HepG2 (cell line): ENCODE measurements around the gene KLHL21. TPM values are rescaled to one million over a fixed set of nuclear protein-coding genes. Genes with fewer than 3 reads are reported as not detected.

ENCODE experiments used
- BCLAF1 ChIP-seq: fragments of 450-650 bp; IDR thresholded peaks from 2 replicates; pipeline ENCODE4 v1.6.1; 2017; ENCODE audit warnings: mild to moderate bottlenecking
- HDAC1 ChIP-seq: sonication (generic); formaldehyde crosslinking; IDR thresholded peaks from 2 replicates; pipeline ENCODE4 v1.5.1; 2020; ENCODE audit warnings: mild to moderate bottlenecking, missing genetic modification reagents
- KLF11 ChIP-seq: IDR thresholded peaks from 2 replicates; pipeline ENCODE4 v1.6.1; 2016; ENCODE audit warnings: missing compliant biosample characterization
- MYNN ChIP-seq: sonication (generic); formaldehyde crosslinking; IDR thresholded peaks from 2 replicates; pipeline ENCODE4 v1.4.0; 2020; ENCODE audit warnings: mild to moderate bottlenecking, low read depth, missing genetic modification reagents
- RBM22 ChIP-seq: fragments of 200-400 bp; formaldehyde crosslinking; optimal IDR thresholded peaks from 2 replicates; pipeline ENCODE3; 2017; ENCODE audit warnings: mild to moderate bottlenecking, low read length, moderate library complexity
- RFX3 ChIP-seq: IDR thresholded peaks from 2 replicates; pipeline ENCODE4 v1.6.1; 2016; ENCODE audit warnings: missing biosample characterization, missing genetic modification reagents
- RFX5 ChIP-seq: IDR thresholded peaks from 2 replicates; pipeline ENCODE4 v1.6.1; 2011; ENCODE audit warnings: low read depth, low read length, improper control_type of control experiment
- SYNCRIP ChIP-seq: fragments of 200-400 bp; formaldehyde crosslinking; IDR thresholded peaks from 2 replicates; pipeline ENCODE4 v1.6.1; 2018; ENCODE audit warnings: mild to moderate bottlenecking, low read depth, low read length; ENCODE audit not compliant: insufficient read depth
- TP53 ChIP-seq: sonication (generic); formaldehyde crosslinking; conservative IDR thresholded peaks from 2 replicates; pipeline ENCODE4 v1.4.0; 2020; ENCODE audit warnings: missing genetic modification reagents
- XBP1 ChIP-seq: sonication (generic); formaldehyde crosslinking; IDR thresholded peaks from 2 replicates; pipeline ENCODE4 v1.5.0; 2020; ENCODE audit warnings: missing genetic modification reagents
- ZC3H13 ChIP-seq: sonication (generic); formaldehyde crosslinking; IDR thresholded peaks from 2 replicates; pipeline ENCODE4 v1.8.1; 2023; ENCODE audit warnings: mild to moderate bottlenecking, missing genetic modification reagents, moderate library complexity
- ZNF142 ChIP-seq: sonication (generic); formaldehyde crosslinking; IDR thresholded peaks from 2 replicates; pipeline ENCODE4 v1.4.0; 2020; ENCODE audit warnings: missing genetic modification reagents
- ZNF468 ChIP-seq: sonication (generic); formaldehyde crosslinking; IDR thresholded peaks from 2 replicates; pipeline ENCODE4 v1.8.0; 2022; ENCODE audit warnings: mild to moderate bottlenecking, moderate library complexity, missing genetic modification reagents
- ZNF704 ChIP-seq: sonication (generic); formaldehyde crosslinking; IDR thresholded peaks from 2 replicates; pipeline ENCODE4 v1.8.1; 2023; ENCODE audit warnings: mild to moderate bottlenecking, inconsistent platforms, moderate library complexity, missing genetic modification reagents, borderline replicate concordance
- ZNF720 ChIP-seq: sonication (generic); formaldehyde crosslinking; IDR thresholded peaks from 2 replicates; pipeline ENCODE4 v1.4.0; 2020; ENCODE audit warnings: missing genetic modification reagents
- ZNF782 ChIP-seq: sonication (generic); formaldehyde crosslinking; IDR thresholded peaks from 2 replicates; pipeline ENCODE4 v1.4.0; 2020; ENCODE audit warnings: missing genetic modification reagents, mild to moderate bottlenecking, borderline replicate concordance
- ZNF800 ChIP-seq: sonication (generic); formaldehyde crosslinking; IDR thresholded peaks from 2 replicates; pipeline ENCODE4 v1.4.0; 2020; ENCODE audit warnings: missing genetic modification reagents
- ZSCAN31 ChIP-seq: sonication (generic); formaldehyde crosslinking; IDR thresholded peaks from 2 replicates; pipeline ENCODE4 v1.5.0; 2020; ENCODE audit warnings: low read depth, mild to moderate bottlenecking, missing genetic modification reagents
- polyA plus RNA-seq, 8 experiments: library from polyadenylated mRNA; depleted of rRNA in 3 of 8; stranded (reverse) in 7 of 8; unstranded in 1 of 8; fragments of >200 nt; fragmentation: Illumina TruSeq in 4 of 8; extraction: Trizol in 4 of 8; gene quantifications; 2 replicates each; pipeline versions ENCODE4 v1.2.1 to v1.2.3, GENCODE V29; 2011 to 2016; ENCODE audit warnings: low read depth in 4 of 8, missing spikeins in 1 of 8, mixed read lengths in 1 of 8; ENCODE audit not compliant: insufficient read depth in 1 of 8
- total RNA-seq, 5 experiments: library from RNA; depleted of rRNA; stranded (reverse); fragments of >200 nt; fragmentation: Illumina TruSeq; extraction: Trizol; gene quantifications; 2 replicates each; pipeline ENCODE4 v1.2.3, GENCODE V29; 2016; ENCODE audit warnings: low read depth in 1 of 5

KLHL21 gene
- total and polyA plus RNA-seq, 2 of the 13 experiments (the other 11 are each of a cell fraction or from before 2014, with no cell fraction given): 14.8 to 25.0 TPM

GRCh38 chr1:6601049-6601922, 1.4 kb downstream of the KLHL21 start (continued):
- TF ChIP-seq ZNF142 (CRISPR knock-in tag): no peak
- no peak for TF ChIP-seq SYNCRIP
- no peak for TF ChIP-seq ZNF782 (CRISPR knock-in tag)
- no peak for TF ChIP-seq TP53
- peak; percentile 70; the same call in 1 of the 2 replicates for TF ChIP-seq ZC3H13 (CRISPR knock-in tag)
- no peak for TF ChIP-seq HDAC1 (CRISPR knock-in tag)
- TF ChIP-seq RFX5: no peak
- TF ChIP-seq ZNF468 (CRISPR knock-in tag): no peak
- TF ChIP-seq ZSCAN31 (CRISPR knock-in tag): no peak
- no peak for TF ChIP-seq XBP1 (CRISPR knock-in tag)
- TF ChIP-seq RBM22: no peak
- TF ChIP-seq KLF11 (CRISPR knock-in tag): no peak
- peak; percentile 9; the same call in 1 of the 2 replicates for TF ChIP-seq ZNF800
- no peak for TF ChIP-seq ZNF720 (CRISPR knock-in tag)
- TF ChIP-seq RFX3 (CRISPR knock-in tag): no peak
- TF ChIP-seq MYNN (CRISPR knock-in tag): no peak
- no peak for TF ChIP-seq ZNF704 (CRISPR knock-in tag)
- TF ChIP-seq BCLAF1: no peak
